DOHH2 (cell line): ENCODE measurements around the gene KNDC1.

Experiments
- EZH2phosphoT487 ChIP-seq: fragments of 200-600 bp; sonication (generic); IDR thresholded peaks from 2 replicates; pipeline ENCODE4 v1.6.1; 2017; ENCODE audit warnings: borderline replicate concordance, mild to moderate bottlenecking, antibody characterized with exemption, low read length, moderate library complexity, mixed read lengths
- TF ChIP-seq, protein P1 (sequence below): fragments of 200-600 bp; sonication (generic); IDR thresholded peaks from one replicate; pipeline ENCODE4 v1.5.1; 2014; ENCODE audit warnings: antibody characterized with exemption, mild to moderate bottlenecking, low read depth, low read length; ENCODE audit not compliant: poor library complexity, severe bottlenecking

DNA sequence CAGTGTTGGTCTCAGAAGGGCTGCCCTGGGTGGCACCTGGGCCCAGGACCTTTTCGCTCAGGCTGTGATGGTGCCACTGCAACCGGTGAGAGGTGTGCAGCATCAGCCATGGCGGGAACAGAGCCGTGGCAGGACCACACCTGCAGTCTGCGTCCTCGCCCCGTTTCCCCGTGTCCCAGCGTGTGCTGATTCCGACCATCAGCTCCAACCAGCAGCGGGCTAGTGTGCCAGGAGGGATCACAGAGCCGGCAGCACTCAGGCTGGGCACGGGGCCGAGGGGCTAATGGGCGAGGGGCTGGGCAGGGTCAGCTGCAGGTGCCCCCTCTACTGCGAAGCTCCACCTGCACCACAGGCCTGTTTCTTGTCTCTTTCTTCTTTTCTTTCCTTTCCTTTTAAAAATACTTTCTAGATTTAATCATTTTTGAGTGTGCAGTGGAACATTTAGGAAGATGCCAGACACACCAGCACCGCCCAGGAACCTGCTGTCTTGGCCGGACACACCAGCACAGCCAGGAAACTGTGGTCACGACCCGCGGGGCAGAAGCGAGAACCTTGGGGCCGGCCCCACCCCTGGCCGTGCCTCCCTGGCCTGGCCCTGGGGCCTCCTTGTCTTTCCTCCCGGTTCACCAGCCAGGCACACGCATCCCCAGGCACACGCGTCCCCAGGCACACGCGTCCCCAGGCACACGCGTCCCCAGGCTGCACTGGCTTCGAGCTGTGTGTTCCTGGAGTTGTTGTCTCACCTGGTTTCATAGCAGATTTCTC lies 37.7 kb upstream of the KNDC1 start:
- TF ChIP-seq, protein P1, sequence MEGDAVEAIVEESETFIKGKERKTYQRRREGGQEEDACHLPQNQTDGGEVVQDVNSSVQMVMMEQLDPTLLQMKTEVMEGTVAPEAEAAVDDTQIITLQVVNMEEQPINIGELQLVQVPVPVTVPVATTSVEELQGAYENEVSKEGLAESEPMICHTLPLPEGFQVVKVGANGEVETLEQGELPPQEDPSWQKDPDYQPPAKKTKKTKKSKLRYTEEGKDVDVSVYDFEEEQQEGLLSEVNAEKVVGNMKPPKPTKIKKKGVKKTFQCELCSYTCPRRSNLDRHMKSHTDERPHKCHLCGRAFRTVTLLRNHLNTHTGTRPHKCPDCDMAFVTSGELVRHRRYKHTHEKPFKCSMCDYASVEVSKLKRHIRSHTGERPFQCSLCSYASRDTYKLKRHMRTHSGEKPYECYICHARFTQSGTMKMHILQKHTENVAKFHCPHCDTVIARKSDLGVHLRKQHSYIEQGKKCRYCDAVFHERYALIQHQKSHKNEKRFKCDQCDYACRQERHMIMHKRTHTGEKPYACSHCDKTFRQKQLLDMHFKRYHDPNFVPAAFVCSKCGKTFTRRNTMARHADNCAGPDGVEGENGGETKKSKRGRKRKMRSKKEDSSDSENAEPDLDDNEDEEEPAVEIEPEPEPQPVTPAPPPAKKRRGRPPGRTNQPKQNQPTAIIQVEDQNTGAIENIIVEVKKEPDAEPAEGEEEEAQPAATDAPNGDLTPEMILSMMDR = no peak
- TF ChIP-seq EZH2phosphoT487 = no peak
